C4-2B (cell line): ENCODE measurements around the gene PLXNB3.
A peak's percentile ranks its signal among the peaks of the same experiment; 100 is the strongest.

Experiments used
- H3K27ac ChIP-seq: fragments of 450-650 bp; 2 replicates; pipeline ENCODE4 v1.5.1; 2017
- CTCF ChIP-seq: fragments of 450-650 bp; conservative IDR thresholded peaks from 2 replicates; pipeline ENCODE4 v1.5.1; 2017; ENCODE audit warnings: mild to moderate bottlenecking
- ZFX ChIP-seq: fragments of 450-650 bp; IDR thresholded peaks from 2 replicates; pipeline ENCODE4 v1.6.1; 2017

PLXNB3 gene

GRCh38 chrX:153819384-153820040, 55.5 kb downstream of the PLXNB3 start:
- peak overlapping the region; percentile 52 for H3K27ac ChIP-seq
- TF ChIP-seq CTCF (no peak), ZFX (no peak)

- TF ChIP-seq ZFX (no peak), CTCF (no peak)
- no peak overlapping the region for H3K27ac ChIP-seq
Observed at GRCh38 chrX:153820601-153821000, 56.6 kb downstream of the PLXNB3 start.

GRCh38 chrX:153821066-153821465, 57.0 kb downstream of the PLXNB3 start:
- TF ChIP-seq CTCF (no peak), ZFX (no peak)
- no peak overlapping the region for H3K27ac ChIP-seq

GRCh38 chrX:153824348-153824747, 60.3 kb downstream of the PLXNB3 start:
- no peak for TF ChIP-seq CTCF
- TF ChIP-seq ZFX: no peak
- no peak overlapping the region for H3K27ac ChIP-seq

- no peak overlapping the region for H3K27ac ChIP-seq
- TF ChIP-seq ZFX (no peak), CTCF (no peak)
Observed at GRCh38 chrX:153825042-153825441, 61.0 kb downstream of the PLXNB3 start.
